ENCODE results near the gene JPT2.

The JPT2 gene

DNA sequence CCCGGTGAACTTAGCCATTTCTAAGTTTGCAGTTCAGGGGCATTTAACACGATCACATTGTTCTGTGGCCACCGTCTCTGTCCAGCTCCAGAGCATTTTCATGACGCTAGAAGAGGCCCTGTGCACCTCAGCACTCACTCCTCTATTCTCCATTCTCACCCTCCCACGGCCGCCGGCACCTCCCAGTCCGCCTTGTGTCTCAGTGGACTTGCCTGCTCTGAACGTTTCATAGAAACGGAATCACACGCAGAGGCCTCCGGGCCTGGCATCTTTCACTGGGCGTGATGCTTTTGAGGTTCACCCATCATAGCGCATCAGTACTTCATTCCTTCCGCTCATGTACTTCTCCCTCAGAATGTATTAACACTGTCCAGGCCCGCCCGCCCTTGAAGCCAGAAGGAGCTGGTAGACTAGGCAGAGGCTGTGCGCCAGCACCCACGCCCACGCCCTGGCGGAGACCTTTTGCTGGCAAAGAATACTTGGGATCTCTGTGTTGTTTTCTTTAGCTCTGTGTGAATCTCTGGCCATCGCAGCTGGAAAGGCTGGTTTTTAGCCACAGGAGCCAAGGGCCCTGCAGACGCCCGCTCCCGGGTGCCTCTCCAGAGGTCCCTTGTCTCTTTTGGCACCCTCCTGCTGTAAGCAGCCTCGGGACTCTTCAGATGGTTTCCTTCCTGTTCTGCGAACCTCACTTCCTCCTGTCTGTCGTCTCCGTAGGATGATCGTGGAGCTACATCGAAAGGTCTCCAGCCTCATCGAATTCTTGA lies 23.4 kb upstream of the JPT2 start:
- no peak for DNase-seq

DNA sequence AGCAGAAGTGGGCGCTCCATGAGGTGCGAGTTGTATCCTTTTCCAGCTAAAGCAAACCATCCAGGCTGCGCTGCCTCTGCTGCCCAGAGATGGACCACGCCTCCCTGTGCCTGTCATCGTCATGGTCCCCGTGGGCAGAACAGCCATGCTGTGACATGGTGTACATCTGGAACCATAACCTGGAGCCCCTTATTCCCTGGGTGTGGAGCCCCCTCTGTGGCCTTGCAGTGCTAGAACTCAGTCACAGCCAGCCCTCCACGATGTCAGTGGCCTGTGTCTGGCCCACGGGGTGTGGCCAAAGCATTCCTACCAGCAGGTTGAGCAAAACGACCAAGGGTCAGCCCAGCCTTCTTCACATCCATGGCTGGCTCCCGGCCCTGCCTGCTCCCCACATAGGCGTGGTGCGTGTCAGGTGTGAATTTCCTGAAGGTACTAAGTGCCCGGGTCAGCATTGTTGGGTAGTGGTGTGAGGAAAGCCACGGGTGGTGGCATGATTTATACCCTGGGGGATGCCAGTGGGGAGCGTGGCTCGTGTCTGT lies 22.7 kb upstream of the JPT2 start:
- DNase-seq: no peak

DNA sequence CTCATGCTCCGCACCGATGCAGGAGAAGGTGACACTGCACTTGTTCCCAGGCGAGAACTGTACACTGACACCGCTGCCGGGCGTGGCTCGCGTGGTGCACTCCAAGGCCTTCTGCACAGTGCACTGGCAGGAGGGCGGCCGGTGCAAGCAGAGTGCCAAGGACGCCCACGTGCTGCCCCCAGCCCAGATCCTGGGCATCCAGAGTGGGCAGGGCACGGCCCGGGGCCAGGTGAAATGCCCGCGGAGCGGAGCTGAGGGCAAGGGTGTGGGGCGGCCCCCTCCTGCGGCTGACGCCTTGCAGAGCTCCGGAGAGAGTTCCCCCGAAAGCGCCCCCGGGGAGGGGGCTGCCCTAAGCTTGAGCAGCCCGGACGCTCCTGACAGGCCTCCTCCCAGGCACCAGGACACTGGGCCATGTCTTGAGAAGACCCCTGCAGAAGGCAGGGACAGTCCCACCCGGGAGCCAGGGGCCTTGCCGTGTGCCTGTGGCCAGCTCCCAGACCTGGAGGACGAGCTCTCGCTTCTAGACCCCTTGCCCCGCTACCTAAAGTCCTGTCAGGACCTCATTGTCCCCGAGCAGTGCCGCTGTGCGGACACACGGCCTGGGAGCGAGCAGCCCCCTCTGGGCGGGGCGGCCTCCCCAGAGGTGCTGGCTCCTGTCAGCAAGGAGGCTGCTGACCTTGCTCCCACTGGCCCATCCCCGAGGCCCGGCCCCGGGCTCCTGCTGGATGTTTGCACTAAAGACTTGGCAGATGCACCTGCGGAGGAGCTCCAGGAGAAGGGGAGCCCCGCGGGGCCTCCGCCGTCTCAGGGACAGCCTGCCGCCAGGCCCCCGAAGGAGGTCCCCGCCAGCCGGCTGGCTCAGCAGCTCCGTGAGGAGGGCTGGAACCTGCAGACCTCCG lies 21.9 kb upstream of the JPT2 start:
- DNase-seq: no peak

DNA sequence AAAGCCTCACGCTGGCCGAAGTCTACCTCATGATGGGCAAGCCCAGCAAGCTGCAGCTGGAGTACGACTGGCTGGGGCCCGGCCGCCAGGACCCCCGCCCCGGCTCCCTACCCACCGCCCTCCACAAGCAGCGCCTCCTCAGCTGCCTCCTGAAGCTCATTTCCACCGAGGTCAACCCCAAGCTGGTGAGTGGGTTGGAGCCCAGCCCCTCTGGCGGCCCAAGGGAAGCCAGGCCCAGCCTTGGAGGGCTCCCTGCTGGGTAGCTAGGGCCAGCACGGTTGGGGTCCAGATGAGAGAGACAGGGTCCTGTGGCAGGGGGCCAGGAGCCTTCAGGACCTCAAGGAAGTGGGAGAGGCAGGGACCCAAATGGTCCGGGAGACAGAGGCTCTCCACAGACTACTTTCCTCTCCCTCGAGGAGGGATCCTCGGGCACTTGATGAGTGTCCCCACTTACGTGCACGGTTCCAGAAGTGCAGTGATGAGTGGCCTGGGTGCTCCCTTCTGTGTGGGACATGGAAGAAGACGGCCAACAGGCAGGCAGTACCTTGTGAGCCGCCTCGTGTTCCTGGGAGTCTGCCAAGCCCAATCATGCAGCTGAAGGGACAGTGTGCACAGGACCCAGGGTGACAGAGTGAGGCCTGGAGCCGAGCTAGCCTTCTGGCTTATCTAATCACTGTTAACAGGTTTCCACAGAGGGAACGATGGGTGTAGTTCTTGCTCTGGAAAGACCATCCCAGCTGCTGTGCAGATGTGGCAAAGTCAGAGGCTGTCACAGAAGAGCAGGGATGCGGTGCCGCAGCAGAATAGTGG lies 21.1 kb upstream of the JPT2 start:
- DNase-seq: no peak

DNA sequence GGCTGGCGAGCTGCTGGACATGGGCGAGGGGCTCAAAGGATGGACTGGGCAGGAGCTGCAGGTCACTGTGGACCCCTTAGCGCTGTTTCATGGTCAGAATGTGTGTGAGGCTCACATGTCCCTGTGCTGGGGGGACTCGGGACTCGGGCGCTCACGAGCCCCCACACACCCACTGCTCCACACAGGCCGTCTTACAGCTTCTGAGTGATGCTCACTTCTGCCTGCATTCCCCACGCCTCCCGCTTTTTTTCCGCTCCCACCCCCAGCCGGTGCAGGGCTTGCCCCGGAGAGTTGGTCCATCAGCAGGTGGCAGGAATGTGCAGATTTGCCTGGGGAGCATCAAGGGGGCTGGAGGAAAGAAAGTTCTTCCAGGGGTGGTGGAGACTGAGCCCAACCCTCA lies 20.2 kb upstream of the JPT2 start:
- no peak for DNase-seq

DNA sequence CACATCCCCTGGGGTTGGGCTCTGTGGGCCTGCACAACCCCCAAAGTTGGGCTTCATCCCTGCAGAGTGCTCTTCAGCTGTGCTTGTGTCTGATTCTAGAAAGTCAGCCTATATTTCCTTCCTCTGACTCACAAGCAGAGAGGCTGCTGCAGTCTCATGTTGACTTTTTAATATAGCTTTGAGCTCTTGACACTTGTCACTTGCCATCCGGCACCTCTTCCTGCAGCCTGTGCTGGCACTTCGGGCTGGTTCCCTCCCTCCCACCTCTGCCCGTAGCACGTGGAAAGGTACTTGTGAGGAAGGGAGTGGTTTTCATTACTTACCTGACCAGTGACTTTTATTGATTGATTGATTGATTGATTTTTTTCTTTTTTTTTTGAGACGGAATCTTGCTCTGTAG lies 19.0 kb upstream of the JPT2 start:
- no peak for DNase-seq

DNA sequence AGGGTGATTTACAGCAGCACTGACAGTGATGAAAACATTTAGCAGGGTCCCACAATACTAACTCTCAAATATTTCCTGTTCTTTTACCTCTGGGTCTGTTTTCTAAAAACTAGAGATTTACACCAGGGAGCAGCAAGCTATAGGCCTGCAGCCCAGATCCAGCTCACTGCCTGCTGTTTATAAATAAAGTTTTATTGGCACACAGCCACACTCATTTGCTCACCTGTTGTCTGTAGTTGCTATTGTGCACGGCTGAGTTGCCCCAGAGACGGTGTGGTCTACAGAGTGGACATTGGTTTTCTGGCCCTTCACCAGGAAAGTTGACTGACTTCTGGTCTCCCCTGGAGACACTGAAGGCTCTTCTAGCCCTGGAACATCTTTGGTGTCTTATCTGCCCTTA lies 16.3 kb upstream of the JPT2 start:
- DNase-seq: no peak

DNA sequence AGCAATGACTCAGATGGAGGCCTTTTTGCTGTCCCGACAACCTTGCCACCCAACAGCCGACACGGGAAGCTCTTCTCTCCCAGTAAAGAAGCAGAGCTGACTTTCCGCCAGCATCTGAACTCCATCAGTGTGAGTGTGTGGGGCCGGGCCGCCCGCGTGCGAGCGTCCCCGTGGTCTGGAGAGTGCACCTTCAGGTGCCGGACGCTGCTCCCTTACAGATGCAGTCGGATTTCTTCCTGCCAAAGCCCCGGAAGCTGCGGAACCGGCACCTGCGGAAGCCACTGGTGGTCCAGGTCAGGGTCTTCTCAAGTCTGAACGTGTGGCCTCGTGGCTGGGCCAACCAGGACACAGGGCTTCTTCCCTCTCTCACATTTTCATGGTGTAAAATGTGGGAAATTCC lies 15.5 kb upstream of the JPT2 start:
- DNase-seq: no peak

DNA sequence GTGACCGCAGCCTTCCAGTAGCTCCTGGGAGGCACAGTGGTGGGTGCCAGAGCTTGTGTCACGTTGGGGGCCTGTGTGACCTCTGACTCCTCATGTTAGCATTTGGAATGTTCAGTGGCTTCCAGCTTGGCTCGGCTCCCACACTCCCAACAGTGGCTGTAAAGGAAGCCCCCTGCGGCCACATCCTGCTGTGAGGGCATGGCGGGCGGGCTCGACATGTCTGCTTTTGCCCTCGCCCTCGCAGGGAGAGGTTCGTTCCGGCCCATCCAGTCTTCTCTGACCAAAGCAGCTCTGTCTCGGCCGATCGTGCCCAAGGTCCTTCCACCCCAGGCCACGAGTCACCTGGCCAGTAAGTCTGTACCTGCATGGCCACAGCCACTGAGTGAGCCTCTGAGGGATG lies 12.2 kb upstream of the JPT2 start:
- no peak for DNase-seq

DNA sequence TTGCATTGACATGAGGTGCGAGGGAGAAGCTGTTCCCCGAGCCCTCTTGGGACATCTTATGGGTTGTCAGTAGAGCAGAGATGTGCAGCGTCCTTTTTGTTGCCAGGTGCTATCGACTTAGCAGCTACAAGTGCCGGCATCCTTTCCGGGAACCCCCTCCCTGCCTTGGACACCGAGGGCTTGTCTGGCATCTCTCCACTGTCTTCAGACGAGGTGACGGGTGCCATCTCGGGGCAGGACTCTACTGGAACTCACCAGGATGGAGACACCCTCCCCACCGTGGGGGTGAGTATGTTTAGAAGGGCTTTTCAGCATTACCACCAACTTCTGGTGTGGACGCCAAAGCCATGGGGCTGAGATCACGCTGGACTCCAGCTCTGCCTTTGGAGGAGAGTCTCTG lies 11.8 kb upstream of the JPT2 start:
- no peak for DNase-seq

DNA sequence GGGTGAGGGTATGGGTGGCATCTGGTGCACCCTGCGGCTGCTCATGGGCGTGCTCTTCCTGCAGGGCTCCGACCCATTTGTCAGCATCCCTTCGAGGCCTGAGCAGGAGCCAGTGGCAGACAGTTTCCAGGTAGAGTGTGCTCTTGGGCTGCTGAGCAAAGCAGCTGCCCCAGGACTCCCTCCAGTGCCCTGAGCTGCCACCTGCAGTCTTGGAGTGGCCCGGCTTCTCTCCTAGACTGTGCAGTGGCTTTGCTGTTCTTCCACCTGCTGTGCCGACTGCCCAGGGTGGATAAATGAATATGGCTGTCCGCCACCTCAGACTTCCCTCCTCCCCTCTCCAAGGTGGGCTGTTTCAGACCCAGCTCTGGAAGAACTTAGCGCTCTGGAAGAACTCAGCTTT lies 10.8 kb upstream of the JPT2 start:
- DNase-seq: no peak

DNA sequence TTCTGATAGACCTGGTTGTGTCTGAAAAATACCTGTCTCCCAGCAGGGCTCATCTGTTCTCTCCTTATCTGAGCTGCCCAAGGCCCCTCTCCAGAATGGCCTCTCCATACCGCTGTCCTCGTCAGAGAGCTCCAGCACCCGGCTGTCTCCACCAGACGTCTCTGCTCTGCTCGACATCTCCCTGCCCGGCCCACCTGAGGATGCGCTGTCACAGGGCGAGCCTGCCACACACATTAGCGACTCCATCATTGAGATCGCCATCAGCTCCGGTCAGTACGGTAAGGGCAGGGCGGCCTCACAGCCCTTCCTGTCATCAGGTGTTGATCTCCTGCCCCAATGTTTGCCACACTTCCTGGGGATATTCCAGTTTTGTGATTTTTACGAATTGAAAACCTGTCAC lies 10.2 kb upstream of the JPT2 start:
- no peak for DNase-seq

DNA sequence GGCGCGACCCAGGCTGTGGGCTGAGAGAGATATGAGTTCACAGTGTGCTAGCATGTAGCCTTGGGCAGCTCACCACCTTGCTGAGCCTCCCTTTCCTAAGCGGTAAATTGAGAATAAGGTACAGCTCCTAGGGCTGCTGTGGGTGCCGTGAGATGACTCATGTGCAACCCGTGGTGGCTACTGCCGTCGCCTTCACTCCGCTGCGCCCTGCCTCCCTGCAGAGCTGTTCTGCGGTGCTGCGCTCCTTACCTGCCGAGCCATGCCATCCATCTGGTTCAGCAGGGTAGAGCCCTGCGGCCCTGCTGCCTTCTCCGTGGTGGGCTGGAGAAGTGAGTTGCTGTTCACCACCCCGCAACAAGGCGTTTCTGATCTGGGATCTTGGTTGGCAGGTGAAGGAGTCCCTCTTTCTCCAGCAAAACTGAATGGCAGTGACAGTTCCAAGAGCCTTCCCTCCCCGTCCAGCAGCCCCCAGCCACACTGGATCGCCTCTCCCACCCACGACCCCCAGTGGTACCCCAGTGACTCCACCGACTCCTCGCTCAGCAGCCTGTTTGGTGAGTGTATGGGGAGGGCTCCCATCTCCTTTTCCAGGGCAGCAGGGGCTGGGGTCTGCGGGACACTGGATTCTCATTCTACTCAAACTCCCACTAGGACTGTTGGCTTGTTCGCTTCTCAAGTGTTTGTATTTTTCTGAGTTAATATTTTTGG lies 9.3 kb upstream of the JPT2 start:
- no peak for DNase-seq

DNA sequence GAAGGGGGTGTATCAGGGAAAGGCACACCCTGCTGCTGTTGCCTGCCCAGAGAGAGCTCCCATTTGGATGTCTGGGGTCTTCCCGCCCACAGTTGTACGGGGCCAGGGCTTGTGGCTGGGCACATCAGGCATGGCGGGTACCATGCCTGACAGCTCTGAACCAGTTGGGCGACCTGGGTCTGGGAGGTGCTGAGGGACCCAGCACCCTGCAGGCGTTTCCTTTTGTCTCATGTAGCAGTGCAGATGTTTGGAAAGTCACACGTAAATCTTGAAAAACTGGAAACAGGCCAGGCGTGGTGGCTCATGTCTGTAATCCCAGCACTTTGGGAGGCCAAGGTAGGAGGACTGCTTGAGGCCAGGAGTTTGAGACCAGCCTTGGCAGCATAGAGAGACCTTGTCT lies 8.4 kb upstream of the JPT2 start:
- no peak for DNase-seq

DNA sequence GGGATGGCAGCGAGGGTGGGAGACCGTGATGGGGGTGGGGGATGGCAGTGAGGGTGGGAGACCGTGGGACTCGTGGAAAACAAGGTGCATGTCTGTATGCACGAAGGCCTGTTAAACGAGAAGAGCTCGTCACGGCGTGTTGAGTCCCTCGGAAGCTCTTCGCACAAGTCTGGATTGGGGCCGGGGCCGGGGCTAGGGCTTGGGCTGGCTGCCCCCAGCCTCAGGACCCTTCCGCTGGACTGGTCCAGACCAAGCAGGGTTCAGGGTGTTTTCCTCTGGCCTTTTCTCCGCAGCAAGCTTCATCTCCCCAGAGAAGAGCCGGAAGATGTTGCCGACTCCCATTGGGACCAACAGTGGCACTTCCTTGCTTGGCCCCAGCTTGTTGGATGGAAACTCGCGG lies 7.7 kb upstream of the JPT2 start:
- DNase-seq: no peak

DNA sequence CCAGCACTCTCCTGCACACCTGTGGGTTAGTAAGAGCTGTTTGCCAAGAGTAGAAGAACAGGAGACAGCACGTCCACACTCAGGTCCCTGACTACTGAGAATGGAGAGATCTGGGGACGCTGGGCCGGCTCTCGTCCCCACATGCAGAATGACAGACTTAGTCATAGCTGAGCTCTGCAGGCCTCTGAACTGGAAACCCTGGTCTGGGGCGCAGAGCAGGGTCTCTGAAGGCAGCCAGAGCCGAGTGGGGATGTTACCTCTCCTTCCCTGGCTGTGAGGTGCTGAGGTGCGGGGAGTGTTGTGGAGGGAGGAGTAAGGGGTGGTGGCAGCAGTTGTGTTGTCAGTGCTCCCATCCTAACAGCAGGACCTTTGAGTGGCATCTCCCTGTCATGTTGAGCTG lies 7.2 kb upstream of the JPT2 start:
- DNase-seq: no peak

DNA sequence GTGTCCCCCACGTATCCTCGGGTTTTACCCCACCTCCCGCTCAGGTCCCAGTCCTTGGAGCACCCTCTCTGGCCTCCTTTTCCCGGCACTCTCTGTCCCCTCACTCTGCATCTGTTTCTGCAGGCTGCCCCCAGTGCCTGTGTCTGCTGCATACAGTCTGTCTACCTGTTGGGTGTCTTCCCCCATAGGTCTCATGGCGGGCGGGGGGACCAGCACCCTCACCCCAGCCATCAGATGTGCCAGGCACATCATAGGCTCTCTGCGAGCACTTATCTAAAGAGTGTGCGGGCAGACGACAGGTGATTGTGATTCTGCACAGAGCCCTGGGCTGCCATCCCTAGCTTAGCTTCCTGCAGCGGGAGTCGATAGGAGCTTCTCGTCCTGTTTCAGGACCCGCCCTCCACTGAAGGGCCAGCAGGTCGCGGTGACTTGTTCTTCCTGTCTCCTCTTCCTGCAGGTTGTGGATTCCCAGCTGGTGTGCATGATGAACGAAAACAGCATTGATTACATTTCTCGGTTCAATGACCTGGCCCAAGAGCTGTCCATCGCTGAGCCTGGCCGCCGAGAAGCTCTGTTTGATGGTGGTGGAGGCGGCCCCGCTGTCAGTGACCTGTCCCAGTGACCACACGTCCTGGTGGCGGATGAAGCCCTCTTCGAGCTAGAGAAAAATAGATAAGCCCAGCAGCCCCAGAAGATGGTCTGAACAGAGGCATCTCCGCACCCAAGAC lies 4.5 kb upstream of the JPT2 start:
- no peak for DNase-seq

DNA sequence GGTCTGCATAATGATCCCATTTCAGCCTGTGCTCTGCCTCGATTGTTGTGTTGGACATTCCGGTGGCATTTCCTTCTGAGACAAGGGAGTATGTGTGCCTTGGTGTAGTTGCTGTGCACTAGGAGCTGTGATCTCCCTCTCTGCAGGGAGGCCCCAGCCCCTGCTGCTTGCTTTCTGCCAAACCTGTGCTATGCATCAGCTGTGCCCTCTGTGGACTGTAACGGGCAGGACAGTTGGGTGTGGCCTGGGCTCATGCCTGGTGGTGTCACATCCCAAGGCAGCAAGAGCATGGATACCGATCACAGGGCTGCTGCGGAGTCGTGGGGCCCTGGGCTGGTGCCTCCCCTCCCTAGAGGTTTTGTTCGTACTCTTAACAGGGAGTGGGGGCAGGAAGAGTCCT lies 3.8 kb upstream of the JPT2 start:
- no peak for DNase-seq

DNA sequence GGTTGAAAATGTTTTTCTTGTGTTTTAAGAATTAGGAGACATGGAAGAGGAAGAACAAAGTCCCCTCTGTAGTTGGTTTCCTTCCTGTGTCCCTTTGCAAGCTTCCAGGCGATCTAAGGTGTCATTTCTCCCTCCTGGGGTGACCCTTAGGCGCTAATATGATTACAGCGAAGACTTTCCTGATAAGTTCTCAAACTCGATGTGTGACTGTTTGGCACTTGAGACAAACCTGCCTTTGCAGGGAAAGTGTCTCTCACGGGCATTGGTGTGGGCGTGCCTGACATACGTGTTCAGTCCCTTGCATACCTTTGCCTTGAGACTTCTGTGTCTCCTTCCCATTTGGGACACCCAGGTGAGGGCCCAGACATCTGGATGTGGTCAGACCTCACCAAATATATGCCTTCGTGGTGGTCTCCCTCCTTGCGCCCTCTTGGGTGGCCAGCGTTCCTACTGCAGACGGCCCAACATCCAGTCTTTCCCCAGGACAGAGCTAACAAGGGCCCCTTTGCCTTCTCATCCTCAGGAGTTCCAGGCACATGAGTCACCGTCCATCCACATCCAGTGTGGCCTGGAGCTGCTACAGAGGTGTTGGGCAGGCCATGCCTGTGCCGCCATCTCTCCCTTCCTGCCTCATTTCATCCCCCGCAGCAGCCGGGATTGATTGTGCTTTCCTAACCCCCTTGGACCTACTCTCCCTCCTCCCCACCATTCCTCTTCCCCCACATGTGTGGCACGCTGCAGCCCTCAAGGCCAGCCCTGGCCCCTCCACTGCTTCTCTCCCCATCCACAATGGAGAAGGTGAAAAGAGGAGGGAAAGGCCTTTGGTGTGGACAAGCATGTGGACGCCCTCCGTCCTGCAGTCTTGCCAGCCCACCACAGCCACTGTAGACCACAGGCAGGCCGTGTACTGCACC lies 3.1 kb upstream of the JPT2 start:
- no peak for DNase-seq

DNA sequence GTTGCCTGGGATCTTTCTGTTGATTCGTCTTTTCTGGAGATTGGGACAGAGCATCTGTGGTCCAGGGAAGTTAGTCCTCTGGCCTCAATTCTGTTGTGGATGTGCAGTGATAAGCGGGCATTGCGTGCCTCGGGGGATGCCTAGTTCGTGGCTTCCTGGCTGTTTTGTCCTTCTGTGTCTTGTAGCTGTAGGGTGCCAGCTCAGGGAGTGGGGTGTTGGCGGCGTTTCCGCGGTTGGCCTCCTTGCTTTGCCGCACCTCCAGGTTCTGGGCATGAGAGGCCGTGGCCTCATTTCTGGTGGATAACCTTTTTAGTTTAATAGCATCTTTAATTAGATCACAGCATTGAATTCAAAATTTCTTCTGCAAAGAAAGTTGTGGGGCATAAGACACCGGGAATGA lies 1.4 kb upstream of the JPT2 start:
- DNase-seq: no peak

DNA sequence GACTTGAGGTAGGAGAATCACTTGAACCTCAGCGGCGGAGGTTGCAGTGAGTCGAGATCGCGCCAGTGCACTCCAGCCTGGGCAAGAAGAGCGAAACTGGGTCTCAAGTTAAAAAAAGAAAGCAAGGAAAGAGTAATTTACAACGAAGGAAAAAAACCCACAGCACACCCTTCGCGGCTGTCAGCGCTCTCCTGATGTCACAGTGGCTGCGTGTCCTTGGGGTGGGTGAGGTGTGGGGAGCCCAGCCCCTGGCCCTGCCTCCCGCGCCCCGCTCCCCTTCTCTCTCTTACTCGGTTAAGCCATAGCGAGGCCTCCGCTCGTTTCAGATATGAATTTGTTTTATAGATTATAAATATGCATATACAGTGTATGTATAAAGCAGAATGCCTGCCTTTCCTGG lies 740 bp upstream of the JPT2 start:
- no peak for DNase-seq

Measured in cerebellar nuclear complex (tissue), 1 donor.